ENCODE measurements around the gene GDF15.
A peak's percentile ranks its signal among the peaks of the same experiment; 100 is the strongest.

Gene GDF15

GRCh38 chr19:18424122-18424889 lies 38.3 kb downstream of the GDF15 start:
- H3K4me3 ChIP-seq (ENCODE audit: low read length), result no peak overlapping the region
- no peak for TF ChIP-seq ZNF274 (IDR thresholded peaks at IDR 0.05; ENCODE audit: low read depth, low read length)

GRCh38 chr19:18424890-18425514 lies 39.0 kb downstream of the GDF15 start:
- TF ChIP-seq ZNF274 (IDR thresholded peaks at IDR 0.05; ENCODE audit: low read depth, low read length), result no peak
- H3K4me3 ChIP-seq (ENCODE audit: low read length), result no peak overlapping the region

- no peak overlapping the region for H3K4me3 ChIP-seq (ENCODE audit: low read length)
- TF ChIP-seq ZNF274 (IDR thresholded peaks at IDR 0.05; ENCODE audit: low read depth, low read length), result no peak
Observed at GRCh38 chr19:18425515-18426415, 39.8 kb downstream of the GDF15 start.

GRCh38 chr19:18426416-18426767 lies 40.4 kb downstream of the GDF15 start:
- no peak for TF ChIP-seq ZNF274 (IDR thresholded peaks at IDR 0.05; ENCODE audit: low read depth, low read length)

GRCh38 chr19:18427080-18427742 lies 41.3 kb downstream of the GDF15 start:
- no peak overlapping the region for H3K4me3 ChIP-seq (ENCODE audit: low read length)
- TF ChIP-seq ZNF274 (IDR thresholded peaks at IDR 0.05; ENCODE audit: low read depth, low read length), result no peak

More at GRCh38 chr19:18426416-18426767, 40.4 kb downstream of the GDF15 start:
- H3K4me3 ChIP-seq (ENCODE audit: low read length), result no peak overlapping the region

GRCh38 chr19:18427743-18428113 lies 41.8 kb downstream of the GDF15 start:
- H3K4me3 ChIP-seq (ENCODE audit: low read length), result no peak overlapping the region
- no peak for TF ChIP-seq ZNF274 (IDR thresholded peaks at IDR 0.05; ENCODE audit: low read depth, low read length)

GRCh38 chr19:18428173-18428786 lies 42.3 kb downstream of the GDF15 start:
- no peak overlapping the region for H3K4me3 ChIP-seq (ENCODE audit: low read length)
- no peak for TF ChIP-seq ZNF274 (IDR thresholded peaks at IDR 0.05; ENCODE audit: low read depth, low read length)

GRCh38 chr19:18428787-18429674 lies 43.1 kb downstream of the GDF15 start:
- H3K4me3 ChIP-seq (ENCODE audit: low read length), result peak overlapping the region; percentile 25; the same call in 1 of the 2 replicates

GRCh38 chr19:18429717-18430416 lies 43.9 kb downstream of the GDF15 start:
- peak overlapping the region; percentile 24; the same call in 1 of the 2 replicates for H3K4me3 ChIP-seq (ENCODE audit: low read length)
- no peak for TF ChIP-seq ZNF274 (IDR thresholded peaks at IDR 0.05; ENCODE audit: low read depth, low read length)

More at GRCh38 chr19:18428787-18429674, 43.1 kb downstream of the GDF15 start:
- TF ChIP-seq ZNF274 (IDR thresholded peaks at IDR 0.05; ENCODE audit: low read depth, low read length), result no peak

- no peak for TF ChIP-seq ZNF274 (IDR thresholded peaks at IDR 0.05; ENCODE audit: low read depth, low read length)
- no peak overlapping the region for H3K4me3 ChIP-seq (ENCODE audit: low read length)
Observed at GRCh38 chr19:18430417-18431144, 44.6 kb downstream of the GDF15 start.

GRCh38 chr19:18431351-18432197 lies 45.6 kb downstream of the GDF15 start:
- TF ChIP-seq ZNF274 (IDR thresholded peaks at IDR 0.05; ENCODE audit: low read depth, low read length), result no peak
- no peak overlapping the region for H3K4me3 ChIP-seq (ENCODE audit: low read length)
